Left ventricle myocardium inferior (tissue), 1 donor: ENCODE results near the gene CHST3. TPM values are rescaled to one million over a fixed set of nuclear protein-coding genes. Genes with fewer than 3 reads are reported as not detected.
A peak's percentile ranks its signal among the peaks of the same experiment; 100 is the strongest.

Experiments used
- DNase-seq: peaks from one replicate; pipeline ENCODE4 v3.0.0-alpha.2; 2020
- H3K27ac ChIP-seq: fragments of 200-600 bp; replicated peaks from 2 replicates; pipeline ENCODE4 v1.8.0; 2021
- H3K27me3 ChIP-seq: fragments of 200-600 bp; 2 replicates; pipeline ENCODE4 v1.8.0; 2021; ENCODE audit warnings: low read depth
- H3K36me3 ChIP-seq: fragments of 200-600 bp; 2 replicates; pipeline ENCODE4 v1.8.0; 2021
- H3K4me1 ChIP-seq: fragments of 200-600 bp; 2 replicates; pipeline ENCODE4 v1.8.0; 2021
- H3K4me3 ChIP-seq: fragments of 200-600 bp; 2 replicates; pipeline ENCODE4 v1.8.0; 2021; ENCODE audit warnings: mild to moderate bottlenecking, moderate library complexity
- H3K9me3 ChIP-seq: fragments of 200-600 bp; replicated peaks from 2 replicates; pipeline ENCODE4 v1.8.0; 2021
- CTCF ChIP-seq: fragments of 200-600 bp; IDR thresholded peaks from 2 replicates; pipeline ENCODE4 v1.8.0; 2021; ENCODE audit warnings: antibody characterized with exemption, mild to moderate bottlenecking, borderline replicate concordance
- intact Hi-C: fragments of 100-400 bp; cut with micrococcal nuclease; formaldehyde crosslinking; loops from one replicate; pipeline ENCODE4 v1.11.0; 2022
- total RNA-seq: library from RNA; stranded (reverse); fragmentation: NEBNext Ultra II Directional; extraction: Animal tissue kit (Norgen Biotek cat#: 25700); gene quantifications from one replicate; pipeline ENCODE4 v1.2.1, GENCODE V29; 2021
- donor health status: DM: no; HTN: yes; CAD: no; lungs with severe emphysema.

Gene CHST3
- total RNA-seq, 1 donor from 2014 or later, result 18.0 TPM

- intact Hi-C loops, result no loop called here
- Histone ChIP-seq H3K4me1 (peaks cover 23% of the 10 kb centered on the region), H3K36me3 (no peaks in the 10 kb centered on the region), H3K27me3 (no peaks in the 10 kb centered on the region), H3K27ac (no peak overlapping the region), H3K4me3 (no peak overlapping the region), H3K9me3 (no peaks in the 10 kb centered on the region)
- DNase-seq, result no peak
- no peak for TF ChIP-seq CTCF
Measured at GRCh38 chr10:72041491-72041890, 77.3 kb downstream of the CHST3 start.

- H3K36me3 ChIP-seq, result no peaks in the 10 kb centered on the region
- no peaks in the 10 kb centered on the region for H3K27me3 ChIP-seq
- H3K4me3 ChIP-seq, result no peak overlapping the region
- intact Hi-C loops, result no loop called here
- DNase-seq, result no peak
- peaks cover 21% of the 10 kb centered on the region for H3K4me1 ChIP-seq
- H3K9me3 ChIP-seq, result no peaks in the 10 kb centered on the region
- TF ChIP-seq CTCF, result no peak
- H3K27ac ChIP-seq, result no peak overlapping the region
Measured at GRCh38 chr10:72043016-72043834, 79.0 kb downstream of the CHST3 start.

- Histone ChIP-seq H3K27ac (peak overlapping the region; percentile 49), H3K9me3 (peaks cover 2% of the 10 kb centered on the region), H3K36me3 (no peaks in the 10 kb centered on the region), H3K4me1 (peaks cover 12% of the 10 kb centered on the region), H3K27me3 (no peaks in the 10 kb centered on the region), H3K4me3 (no peak overlapping the region)
- intact Hi-C loops, result loop anchor here (5.0 kb wide), 1 partner anchor 87 kb away; no protein-coding TSS in a partner anchor
- peak; percentile 42 for DNase-seq
- TF ChIP-seq CTCF, result peak; percentile 75
Measured at GRCh38 chr10:72044417-72045041, 80.3 kb downstream of the CHST3 start.

- Histone ChIP-seq H3K4me3 (no peak overlapping the region), H3K36me3 (no peaks in the 10 kb centered on the region), H3K27ac (no peak overlapping the region), H3K9me3 (peaks cover 4% of the 10 kb centered on the region), H3K27me3 (no peaks in the 10 kb centered on the region), H3K4me1 (peaks cover 14% of the 10 kb centered on the region)
- DNase-seq, result no peak
- intact Hi-C loops, result loop anchor here (5.0 kb wide), 1 partner anchor 88 kb away; no protein-coding TSS in a partner anchor
- no peak for TF ChIP-seq CTCF
Measured at GRCh38 chr10:72045586-72045985, 81.4 kb downstream of the CHST3 start.

GRCh38 chr10:72048450-72049124, 84.4 kb downstream of the CHST3 start:
- Histone ChIP-seq H3K27ac (no peak overlapping the region), H3K4me3 (no peak overlapping the region), H3K36me3 (no peaks in the 10 kb centered on the region), H3K27me3 (no peaks in the 10 kb centered on the region), H3K9me3 (peaks cover 4% of the 10 kb centered on the region), H3K4me1 (peaks cover 22% of the 10 kb centered on the region)
- TF ChIP-seq CTCF, result peak; percentile 99
- peak; percentile 91 for DNase-seq
- intact Hi-C loops, result loop anchor here (5.0 kb wide), 1 partner anchor 91 kb away; no protein-coding TSS in a partner anchor
